HG02610 (cell line): ENCODE data around the gene MAFG.

ENCODE experiments used
- ATAC-seq: cut with Tn5 transposase; IDR thresholded peaks from one replicate; pipeline ENCODE4 v1.9.1; 2021; ENCODE audit warnings: mild to moderate bottlenecking, moderate library complexity; ENCODE audit not compliant: unreplicated experiment

MAFG gene

DNA sequence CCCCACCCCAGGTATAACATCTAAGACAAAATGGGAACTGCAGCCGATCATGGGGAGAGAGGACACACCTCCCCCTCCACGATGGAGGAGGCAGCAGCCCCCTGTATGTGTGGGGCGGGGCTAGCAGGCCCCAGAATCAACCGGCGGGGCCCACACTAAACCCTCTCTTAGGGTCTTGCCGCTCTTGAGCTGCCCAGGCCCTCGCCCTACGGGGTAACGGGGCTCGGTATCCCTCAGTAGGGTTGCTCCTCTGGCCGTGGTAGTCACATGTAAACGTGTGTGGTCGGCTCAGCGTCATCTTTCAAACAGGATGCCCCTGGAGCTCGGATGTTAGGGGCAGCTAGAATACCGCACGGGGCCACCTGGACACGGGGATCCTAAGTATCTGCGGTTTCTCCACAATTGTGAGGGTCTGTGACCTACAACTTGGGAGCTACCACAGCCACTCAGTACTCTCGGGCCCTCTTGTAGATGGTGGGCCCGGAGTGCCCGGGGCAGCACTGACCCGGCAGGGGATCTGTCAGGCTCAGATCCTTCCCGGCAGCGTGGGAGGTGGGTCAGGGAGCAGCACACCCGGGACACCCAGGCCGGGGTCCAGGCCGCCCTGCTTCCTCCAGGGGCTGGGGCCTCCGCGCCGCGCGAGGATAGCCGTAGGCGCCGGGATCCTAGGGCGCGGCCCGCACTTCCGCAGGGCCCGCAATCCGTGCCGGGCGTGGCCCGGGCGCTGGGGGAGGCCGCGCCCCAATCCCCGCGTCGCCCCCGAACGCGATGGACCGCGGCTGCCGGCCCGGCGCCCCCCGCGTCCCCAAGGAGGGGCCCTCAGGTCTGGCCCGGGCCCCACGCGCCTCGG, 57.2 kb downstream of the MAFG start:
- peak; percentile 16 for ATAC-seq

DNA sequence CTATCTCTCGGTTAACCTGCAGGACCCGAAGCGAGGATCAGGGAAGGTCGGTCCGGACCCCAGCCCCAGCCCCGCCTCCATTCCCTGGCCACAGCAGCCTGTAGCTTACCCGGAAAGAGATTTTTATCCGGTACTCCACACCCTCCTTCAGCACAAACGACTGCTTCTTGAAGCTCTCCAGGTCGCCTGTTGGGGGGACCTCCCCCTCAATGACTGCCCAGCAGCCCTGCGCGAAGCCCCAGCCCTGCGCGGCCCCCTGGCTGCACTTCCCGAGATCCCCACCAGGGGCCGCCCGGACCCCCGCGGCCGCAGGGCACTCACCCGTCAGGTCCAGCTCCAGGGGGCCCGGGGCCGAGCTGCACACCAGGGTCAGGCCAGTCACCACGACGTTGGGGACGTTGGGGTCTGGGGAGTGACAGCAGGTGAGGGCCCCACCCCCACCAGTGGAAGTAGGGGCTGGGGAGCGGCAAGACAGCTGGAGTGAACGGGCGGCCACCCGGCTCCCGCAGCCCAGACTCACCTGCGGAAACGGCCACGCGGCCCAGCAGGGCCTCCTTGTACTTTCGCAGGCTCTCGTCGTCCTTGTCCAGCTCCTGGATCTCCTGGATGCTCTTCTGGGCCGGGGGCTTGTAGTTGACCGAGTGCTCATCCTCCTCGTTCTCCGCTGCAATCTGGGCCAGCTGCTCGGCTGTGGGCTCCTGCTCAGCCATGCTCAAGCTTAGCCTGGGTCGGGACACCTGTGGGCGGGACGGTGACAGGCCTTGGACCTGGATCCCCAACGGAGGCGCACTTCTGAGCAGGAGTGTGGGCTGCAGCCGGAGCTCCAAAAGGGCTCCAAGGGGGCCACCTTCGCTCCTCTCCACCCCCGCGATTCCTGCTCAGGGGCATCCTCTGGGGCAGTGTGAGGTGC, 58.1 kb downstream of the MAFG start:
- ATAC-seq = no peak

DNA sequence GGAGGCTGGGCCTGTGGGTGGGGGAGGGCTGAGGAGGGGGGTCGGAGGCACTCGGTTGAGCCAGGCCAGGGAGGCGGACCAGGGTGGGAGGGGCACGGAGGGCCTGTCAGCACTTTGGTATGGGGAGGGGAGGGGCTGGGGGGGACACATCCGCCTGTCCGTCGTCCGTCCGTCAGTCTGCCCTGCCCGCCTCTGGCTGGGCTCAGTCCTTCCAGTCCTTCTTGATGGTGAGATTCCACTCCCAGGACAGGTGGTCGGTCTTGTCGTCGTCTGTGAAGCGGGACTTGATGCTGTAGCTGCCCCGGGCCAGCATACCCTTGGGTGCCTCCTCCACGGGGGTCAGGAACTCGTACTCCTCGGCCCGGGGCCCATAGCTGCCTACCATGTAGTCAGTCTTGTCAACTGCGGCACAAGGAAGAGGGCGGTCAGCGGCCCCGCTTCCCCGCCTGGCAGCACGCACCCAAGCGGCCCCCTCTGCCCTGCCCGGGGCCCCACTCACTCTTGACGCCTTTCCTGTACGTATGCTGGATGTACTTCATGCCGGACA, 58.8 kb downstream of the MAFG start:
- ATAC-seq = no peak
